Activated CD4-positive, alpha-beta T cell treated with anti-CD3 and anti-CD28 coated beads, Interleukin-2, amount 10 ng/mL, durations not matched to agents 7 days and 5 days (primary cell): ENCODE measurements around the gene MS4A14. TPM values are rescaled to one million over a fixed set of nuclear protein-coding genes. Genes with fewer than 3 reads are reported as not detected.

Experiments used
- CTCF ChIA-PET: fragments of 350-600 bp; sonication (Branson Sonifier 250); formaldehyde crosslinking; loops from one replicate; lab custom pipeline; 2021; ENCODE audit warnings: antibody characterized with exemption; lab: Charles Lee
- POLR2A ChIA-PET: fragments of 350-600 bp; sonication (Branson Sonifier 250); formaldehyde crosslinking; loops from one replicate; lab custom pipeline; 2021; ENCODE audit warnings: antibody characterized with exemption; lab: Charles Lee
- DNase-seq: peaks from one replicate; pipeline ENCODE4 v3.0.0-alpha.2; 2020
- H3K27ac Mint-ChIP-seq: one replicate; pipeline ENCODE4 v1.8.0; 2021; ENCODE audit warnings: mild to moderate bottlenecking, moderate library complexity, mixed read lengths
- H3K27me3 Mint-ChIP-seq: one replicate; pipeline ENCODE4 v1.8.0; 2021; ENCODE audit warnings: mixed read lengths
- H3K36me3 Mint-ChIP-seq: one replicate; pipeline ENCODE4 v1.8.0; 2021; ENCODE audit warnings: low read depth, mixed read lengths
- H3K4me1 Mint-ChIP-seq: one replicate; pipeline ENCODE4 v1.8.0; 2021; ENCODE audit warnings: mixed read lengths
- H3K4me3 Mint-ChIP-seq: one replicate; pipeline ENCODE4 v1.8.0; 2021; ENCODE audit warnings: mild to moderate bottlenecking, moderate library complexity, mixed read lengths
- H3K9me3 Mint-ChIP-seq: one replicate; pipeline ENCODE4 v1.8.0; 2021; ENCODE audit warnings: mixed read lengths
- total RNA-seq, 2 experiments: library from RNA; stranded (reverse); gene quantifications; one replicate each; pipeline ENCODE4 v1.2.3, GENCODE V29; 2021

Gene MS4A14
- total RNA-seq, 2 experiments from 2014 or later: not detected

DNA sequence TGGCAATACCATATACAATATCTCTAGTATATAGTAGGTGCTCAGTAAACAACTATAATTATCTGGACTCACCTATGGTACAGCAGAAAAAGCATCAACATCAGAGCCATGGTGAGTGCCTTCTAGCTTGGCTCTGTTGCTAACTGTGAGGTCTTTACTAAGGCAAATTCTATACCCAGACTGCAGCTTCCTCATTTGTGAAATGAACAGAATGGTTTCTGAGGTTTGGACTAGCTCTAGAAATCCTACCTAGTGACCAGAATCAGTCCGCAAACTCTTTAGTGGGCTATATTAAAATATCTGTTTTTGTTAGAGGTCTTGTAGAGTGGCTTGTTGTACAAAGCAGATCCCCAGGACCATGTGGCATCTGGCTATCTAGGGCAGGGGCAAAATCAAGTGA lies 63.1 kb downstream of the MS4A14 start:
- ChIA-PET CTCF (interaction anchor here (1.4 kb wide), 1 partner anchor 11 kb away, joined by 4 read pairs; no protein-coding TSS in a partner anchor), POLR2A (no interaction called here)
- no peaks in the 10 kb centered on the region for H3K4me1 Mint-ChIP-seq
- no peaks in the 10 kb centered on the region for H3K36me3 Mint-ChIP-seq
- no peak for DNase-seq
- peaks cover 6% of the 10 kb centered on the region for H3K27me3 Mint-ChIP-seq
- no peaks in the 10 kb centered on the region for H3K9me3 Mint-ChIP-seq
- no peak overlapping the region for H3K27ac Mint-ChIP-seq
- no peak overlapping the region for H3K4me3 Mint-ChIP-seq

Other genes with a start within 250 kb of the MS4A14 start
- gene MS4A6A, start 213.4 kb upstream of the MS4A14 start, total RNA-seq: not detected
- not detected for gene MS4A4E, start 153.3 kb upstream of the MS4A14 start, total RNA-seq
- not detected for gene MS4A4A, start 115.8 kb upstream of the MS4A14 start, total RNA-seq
- gene MS4A6E, start 69.2 kb upstream of the MS4A14 start, total RNA-seq: not detected
- gene MS4A7, start 17.9 kb upstream of the MS4A14 start, total RNA-seq: not detected
- gene MS4A5, start 33.1 kb downstream of the MS4A14 start, total RNA-seq: not detected
- not detected for gene MS4A1, start 59.4 kb downstream of the MS4A14 start, total RNA-seq
- gene MS4A12, start 96.3 kb downstream of the MS4A14 start, total RNA-seq: not detected
- not detected for gene MS4A13, start 118.9 kb downstream of the MS4A14 start, total RNA-seq